HL-60 (cell line): ENCODE data around the gene EPHA2.

Experiments
- CTCF ChIP-seq: IDR thresholded peaks from one replicate; pipeline ENCODE4 v1.5.1; 2011; ENCODE audit warnings: low read length, control low read depth, inconsistent platforms; ENCODE audit not compliant: insufficient read depth
- POLR2AphosphoS5 ChIP-seq: IDR thresholded peaks from 2 replicates; pipeline ENCODE4 v1.6.1; 2012; ENCODE audit warnings: low read depth

- TF ChIP-seq CTCF (no peak), POLR2AphosphoS5 (no peak)
Measured at GRCh38 chr1:16094453-16095158, 61.3 kb downstream of the EPHA2 start.
